Dedifferentiated amniotic fluid mesenchymal stem cell (primary cell): Measurements from ENCODE around the gene TIGD4.

Source experiments
- DNase-seq: peaks from one replicate; pipeline ENCODE4 v3.0.0-alpha.2; 2016; ENCODE audit errors: extremely low spot score

TIGD4 gene

DNA sequence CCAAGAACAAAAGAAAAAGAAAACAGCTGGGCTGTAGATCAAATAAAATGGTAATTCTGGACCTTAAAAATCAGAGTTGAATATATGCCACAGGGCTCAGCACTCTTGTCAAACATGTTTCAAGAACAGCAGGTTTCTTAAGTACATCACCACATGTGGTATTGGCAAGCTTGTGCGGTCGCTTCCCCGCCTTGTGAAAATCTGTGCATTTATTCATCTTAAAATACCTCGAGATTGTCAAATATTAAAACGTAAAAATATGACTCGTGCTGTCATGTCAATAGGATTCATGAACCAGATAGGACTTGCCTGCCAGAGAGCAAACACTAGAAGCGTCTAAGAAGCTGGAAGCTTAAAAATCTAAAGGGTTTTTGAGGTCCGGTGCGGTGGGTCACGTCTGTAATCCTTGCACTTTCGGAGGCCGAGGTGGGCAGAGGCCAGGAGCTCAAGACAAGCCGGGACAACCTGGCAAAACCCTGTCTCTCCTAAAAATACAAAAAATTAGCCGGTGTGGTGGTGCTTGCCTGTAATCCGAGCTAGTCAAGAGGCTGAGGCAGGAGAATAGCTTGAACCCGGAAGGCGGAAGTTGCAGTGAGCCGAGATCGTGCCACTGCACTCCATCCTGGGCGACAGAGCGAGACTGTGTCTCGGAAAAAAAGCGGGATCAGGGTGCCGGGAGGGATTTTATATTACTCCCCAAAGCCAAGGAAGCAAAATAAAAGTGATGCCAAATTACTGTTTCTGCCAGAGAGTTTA, 59.6 kb downstream of the TIGD4 start:
- DNase-seq, result no peak
